HCEC 1CT (cell line): ENCODE measurements around the gene MEIS3.

ENCODE experiments used
- DNase-seq: peaks from one replicate; pipeline ENCODE4 v3.0.0-alpha.2; 2017

Gene MEIS3

GRCh38 chr19:47419030-47419783, at the start of gene MEIS3:
Gene MEIS3, minus strand, starts transcription at chr19:47419527. Its CDS starts 446 bp downstream, at chr19:47419081.
- no peak for DNase-seq

- DNase-seq, result no peak
Observed at GRCh38 chr19:47467914-47468313, 48.6 kb upstream of the MEIS3 start.

- no peak for DNase-seq
Observed at GRCh38 chr19:47465957-47466356, 46.6 kb upstream of the MEIS3 start.

GRCh38 chr19:47464675-47465419, 45.5 kb upstream of the MEIS3 start:
- no peak for DNase-seq

- DNase-seq, result no peak
Observed at GRCh38 chr19:47461876-47462275, 42.5 kb upstream of the MEIS3 start.

GRCh38 chr19:47459477-47459876, 40.1 kb upstream of the MEIS3 start:
- DNase-seq, result no peak

GRCh38 chr19:47458672-47459071, 39.3 kb upstream of the MEIS3 start:
- no peak for DNase-seq

- no peak for DNase-seq
Observed at GRCh38 chr19:47456721-47457474, 37.6 kb upstream of the MEIS3 start.

- no peak for DNase-seq
Observed at GRCh38 chr19:47450478-47450877, 31.2 kb upstream of the MEIS3 start.

- no peak for DNase-seq
Observed at GRCh38 chr19:47448360-47448727, 29.0 kb upstream of the MEIS3 start.

GRCh38 chr19:47447470-47448359, 28.4 kb upstream of the MEIS3 start:
- no peak for DNase-seq

GRCh38 chr19:47446534-47447469, 27.5 kb upstream of the MEIS3 start:
- DNase-seq, result no peak

- DNase-seq, result no peak
Observed at GRCh38 chr19:47445937-47446402, 26.6 kb upstream of the MEIS3 start.

GRCh38 chr19:47445527-47445926, 26.2 kb upstream of the MEIS3 start:
- DNase-seq, result no peak

GRCh38 chr19:47444388-47444821, 25.1 kb upstream of the MEIS3 start:
- no peak for DNase-seq

- no peak for DNase-seq
Observed at GRCh38 chr19:47443331-47443730, 24.0 kb upstream of the MEIS3 start.

- DNase-seq, result no peak
Observed at GRCh38 chr19:47438793-47439220, 19.5 kb upstream of the MEIS3 start.

- DNase-seq, result no peak
Observed at GRCh38 chr19:47437500-47437899, 18.2 kb upstream of the MEIS3 start.

GRCh38 chr19:47436712-47437401, 17.5 kb upstream of the MEIS3 start:
- peak; percentile 31 for DNase-seq

- no peak for DNase-seq
Observed at GRCh38 chr19:47435883-47436417, 16.6 kb upstream of the MEIS3 start.
